Testis (tissue), 3 donors: ENCODE data around the gene B3GALT4. TPM values are rescaled to one million over a fixed set of nuclear protein-coding genes. Genes with fewer than 3 reads are reported as not detected.

Experiments used
- DNase-seq: peaks from one replicate; pipeline ENCODE4 v3.0.0-alpha.2; 2019
- H3K27ac ChIP-seq, 2 donors: fragments of 200-600 bp; sonication (generic); one replicate each; pipeline ENCODE4 v1.5.1; 2019
- H3K27me3 ChIP-seq: fragments of 200-600 bp; sonication (generic); one replicate; pipeline ENCODE4 v1.5.1; 2019
- H3K36me3 ChIP-seq: fragments of 200-600 bp; sonication (generic); one replicate; pipeline ENCODE4 v1.5.1; 2017; ENCODE audit warnings: low read depth; ENCODE audit errors: missing control alignments
- H3K4me1 ChIP-seq: fragments of 200-600 bp; sonication (generic); one replicate; pipeline ENCODE4 v1.5.1; 2019
- H3K4me3 ChIP-seq, 2 donors: fragments of 200-600 bp; sonication (generic); one replicate each; pipeline ENCODE4 v1.5.1; 2017 to 2019
- H3K9me3 ChIP-seq: fragments of 200-600 bp; sonication (generic); one replicate; pipeline ENCODE4 v1.5.1; 2017
- POLR2A ChIP-seq: fragments of 450-650 bp; IDR thresholded peaks from one replicate; pipeline ENCODE4 v1.6.1; 2017; ENCODE audit warnings: antibody characterized with exemption, mild to moderate bottlenecking, moderate library complexity
- WGBS, 2 donors: methylation state at CpG; one replicate each; pipeline ENCODE4 v1.1.5; 2018; 5-methylcytosine and 5-hydroxymethylcytosine counted together
- intact Hi-C: fragments of 100-400 bp; cut with DNase I; formaldehyde crosslinking; loops from one replicate; pipeline ENCODE4 v1.15.1; 2023; ENCODE audit warnings: low total_unique reads
- polyA plus RNA-seq: library from polyadenylated mRNA; stranded (reverse); fragments of 350-450 nt; fragmentation: Illumina TruSeq; extraction: RNeasy Lipid Tissue Mini Kit (QIAGEN cat#74804); gene quantifications from one replicate; pipeline ENCODE4 v1.2.3, GENCODE V29; 2014; ENCODE audit warnings: low read depth, low replicate concordance; ENCODE audit not compliant: insufficient read depth
- total RNA-seq, 2 donors: library from RNA; depleted of rRNA; stranded (reverse); fragments of >200 nt; gene quantifications; one replicate each; pipeline ENCODE4 v1.2.3, GENCODE V29; 2016
- TF ChIP-seq, protein P1 (sequence below), 3 experiments: fragments of 450-650 bp in 2 of 3; fragments of 200-600 bp in 1 of 3; sonication (generic) in 1 of 3; IDR thresholded peaks; one replicate each; pipeline ENCODE4 v1.5.1; 2016 to 2019; ENCODE audit warnings: antibody characterized with exemption in 3 of 3, mild to moderate bottlenecking in 2 of 3, moderate library complexity in 1 of 3

The B3GALT4 gene
- total and polyA plus RNA-seq, 3 donors from 2014 or later: 18.0 to 55.4 (median 18.3) TPM

DNA sequence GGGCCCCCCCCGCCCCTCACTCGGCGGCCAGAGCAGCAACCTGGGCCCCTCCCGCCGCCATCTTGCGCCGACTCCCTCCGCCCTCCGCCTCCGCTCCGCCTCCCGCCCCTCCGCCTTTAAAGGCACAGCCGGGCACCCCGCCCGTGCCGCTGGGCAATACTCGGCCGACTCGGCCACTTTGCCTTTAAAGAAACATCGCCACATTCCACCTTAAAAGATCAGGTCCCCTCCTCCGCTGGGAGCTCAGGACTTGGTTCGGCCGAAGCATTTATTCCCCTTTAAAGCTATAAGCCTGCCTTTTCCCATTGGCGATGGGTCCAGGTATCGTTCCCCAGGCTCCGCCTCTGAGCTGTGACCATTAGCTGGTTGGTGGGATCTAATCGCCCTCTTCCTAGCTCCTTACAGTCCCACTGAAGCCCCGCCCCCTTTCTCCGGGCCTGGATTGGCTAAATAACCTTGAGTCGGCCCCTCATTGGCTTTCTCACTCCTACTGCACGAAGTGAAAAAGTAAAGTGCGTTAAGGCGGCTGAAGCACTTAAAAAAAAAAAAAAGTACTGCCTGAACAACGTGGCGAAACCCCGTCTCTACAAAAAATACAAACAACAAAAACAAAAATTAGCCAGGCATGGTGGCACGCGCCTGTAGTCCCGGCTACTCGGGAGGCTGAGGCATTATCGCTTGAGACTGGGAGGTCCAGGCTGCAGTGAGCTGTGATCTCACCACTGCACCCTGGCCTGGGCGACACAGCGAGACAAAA lies 40.9 kb downstream of the B3GALT4 start, which contains the start of gene ZBTB22:
TSS of gene ZBTB22 (minus strand) at position 76 of the 757 bp plus-strand sequence. CDS start 828 bp downstream, outside the sequence.
- peaks cover 45% of the 10 kb centered on the region for H3K4me1 ChIP-seq
- peak within 1 kb of the TSS; percentile 50 to 52 for H3K4me3 ChIP-seq
- no peaks in the 10 kb centered on the region for H3K36me3 ChIP-seq
- peak within 1 kb of the TSS; percentile 82 to 89 for H3K27ac ChIP-seq
- H3K9me3 ChIP-seq: no peaks in the 10 kb centered on the region
- DNase-seq: peak; percentile 100
- intact Hi-C loops: loop anchor here (10.0 kb wide), 2 partner anchors 97 to 113 kb away; partner anchors contain the start of genes CUTA, HSD17B8, PHF1 and RING1
- TF ChIP-seq, protein P1, sequence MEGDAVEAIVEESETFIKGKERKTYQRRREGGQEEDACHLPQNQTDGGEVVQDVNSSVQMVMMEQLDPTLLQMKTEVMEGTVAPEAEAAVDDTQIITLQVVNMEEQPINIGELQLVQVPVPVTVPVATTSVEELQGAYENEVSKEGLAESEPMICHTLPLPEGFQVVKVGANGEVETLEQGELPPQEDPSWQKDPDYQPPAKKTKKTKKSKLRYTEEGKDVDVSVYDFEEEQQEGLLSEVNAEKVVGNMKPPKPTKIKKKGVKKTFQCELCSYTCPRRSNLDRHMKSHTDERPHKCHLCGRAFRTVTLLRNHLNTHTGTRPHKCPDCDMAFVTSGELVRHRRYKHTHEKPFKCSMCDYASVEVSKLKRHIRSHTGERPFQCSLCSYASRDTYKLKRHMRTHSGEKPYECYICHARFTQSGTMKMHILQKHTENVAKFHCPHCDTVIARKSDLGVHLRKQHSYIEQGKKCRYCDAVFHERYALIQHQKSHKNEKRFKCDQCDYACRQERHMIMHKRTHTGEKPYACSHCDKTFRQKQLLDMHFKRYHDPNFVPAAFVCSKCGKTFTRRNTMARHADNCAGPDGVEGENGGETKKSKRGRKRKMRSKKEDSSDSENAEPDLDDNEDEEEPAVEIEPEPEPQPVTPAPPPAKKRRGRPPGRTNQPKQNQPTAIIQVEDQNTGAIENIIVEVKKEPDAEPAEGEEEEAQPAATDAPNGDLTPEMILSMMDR (IDR thresholded peaks at IDR 0.05): peak in 2 of 3 experiments; percentile 19 to 35
- no peak for TF ChIP-seq POLR2A
- H3K27me3 ChIP-seq: no peaks in the 10 kb centered on the region
- 1% methylated on average over 30 of the region's 44 CpGs for WGBS, 2 donors

DNA sequence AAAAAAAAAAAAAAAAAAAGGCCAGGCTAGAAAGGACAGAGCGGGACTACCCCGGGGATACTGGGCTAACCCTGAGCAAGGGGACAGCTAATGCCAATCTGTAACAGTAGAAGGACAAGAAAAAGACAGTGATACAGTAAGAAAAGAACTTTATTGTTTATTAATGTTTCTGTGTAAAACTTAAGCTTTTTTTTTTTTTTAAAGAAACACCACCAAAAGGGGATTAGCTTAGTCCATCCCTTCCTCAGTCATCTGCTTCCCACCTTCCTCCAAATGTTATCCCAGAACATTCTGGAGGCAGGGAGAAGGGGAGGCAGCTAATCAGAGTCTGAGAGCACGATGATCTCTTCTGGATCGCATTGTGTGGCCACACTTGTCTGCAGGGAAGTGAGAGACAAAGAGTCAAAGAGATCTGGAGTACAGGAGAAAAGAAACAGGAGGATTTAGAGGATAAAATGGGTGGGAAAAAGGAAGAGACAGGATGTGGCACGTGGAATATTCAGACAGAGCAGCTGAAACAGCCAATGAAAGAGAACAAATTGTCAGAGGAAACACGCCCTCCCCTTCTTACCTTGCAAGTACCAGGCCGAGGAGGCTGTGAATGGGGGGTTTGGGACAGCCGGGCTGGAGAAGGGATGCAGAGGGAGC lies 41.6 kb downstream of the B3GALT4 start:
- no peaks in the 10 kb centered on the region for H3K36me3 ChIP-seq
- intact Hi-C loops: loop anchor here (10.0 kb wide), 2 partner anchors 96 to 114 kb away; partner anchors contain the start of genes CUTA, HSD17B8, PHF1 and RING1
- WGBS, 2 donors: 41 to 53% methylated on average over 8 of the region's 8 CpGs
- H3K9me3 ChIP-seq: no peaks in the 10 kb centered on the region
- H3K27me3 ChIP-seq: no peaks in the 10 kb centered on the region
- H3K4me3 ChIP-seq: peak overlapping the region; percentile 50 to 52
- peaks cover 46% of the 10 kb centered on the region for H3K4me1 ChIP-seq
- TF ChIP-seq POLR2A: no peak
- TF ChIP-seq, protein P1 (IDR thresholded peaks at IDR 0.05): no peak
- no peak for DNase-seq
- H3K27ac ChIP-seq: peak overlapping the region; percentile 82 to 89

DNA sequence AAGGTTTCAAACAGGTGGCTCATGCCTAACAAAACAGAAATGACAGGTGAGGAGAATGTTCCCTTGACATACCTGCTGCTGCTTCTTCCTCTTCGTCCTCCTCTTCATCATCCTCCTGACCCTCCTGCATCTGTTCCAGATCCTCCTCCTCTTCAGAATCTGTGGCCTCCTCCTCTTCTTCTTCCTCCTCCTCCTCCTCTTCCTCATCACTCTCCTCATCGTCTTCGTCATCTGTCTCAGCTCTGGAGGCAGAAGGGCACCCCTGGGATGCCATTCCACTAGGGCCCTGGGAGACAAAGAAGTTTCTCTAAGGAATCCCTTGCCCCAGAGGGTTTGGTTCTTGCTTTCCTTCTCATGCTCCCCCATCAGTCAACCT lies 43.0 kb downstream of the B3GALT4 start:
- Histone ChIP-seq H3K27ac (peak overlapping the region; percentile 39 to 43), H3K9me3 (no peaks in the 10 kb centered on the region), H3K36me3 (no peaks in the 10 kb centered on the region), H3K4me1 (peaks cover 46% of the 10 kb centered on the region), H3K4me3 (no peak overlapping the region), H3K27me3 (no peaks in the 10 kb centered on the region)
- no peak for DNase-seq
- TF ChIP-seq, protein P1 (IDR thresholded peaks at IDR 0.05): no peak
- TF ChIP-seq POLR2A: no peak
- intact Hi-C loops: loop anchor here (10.0 kb wide), 2 partner anchors 95 to 115 kb away; partner anchors contain the start of genes CUTA, HSD17B8, PHF1 and RING1
- WGBS, 2 donors: 82% methylated on average over 3 of the region's 3 CpGs

DNA sequence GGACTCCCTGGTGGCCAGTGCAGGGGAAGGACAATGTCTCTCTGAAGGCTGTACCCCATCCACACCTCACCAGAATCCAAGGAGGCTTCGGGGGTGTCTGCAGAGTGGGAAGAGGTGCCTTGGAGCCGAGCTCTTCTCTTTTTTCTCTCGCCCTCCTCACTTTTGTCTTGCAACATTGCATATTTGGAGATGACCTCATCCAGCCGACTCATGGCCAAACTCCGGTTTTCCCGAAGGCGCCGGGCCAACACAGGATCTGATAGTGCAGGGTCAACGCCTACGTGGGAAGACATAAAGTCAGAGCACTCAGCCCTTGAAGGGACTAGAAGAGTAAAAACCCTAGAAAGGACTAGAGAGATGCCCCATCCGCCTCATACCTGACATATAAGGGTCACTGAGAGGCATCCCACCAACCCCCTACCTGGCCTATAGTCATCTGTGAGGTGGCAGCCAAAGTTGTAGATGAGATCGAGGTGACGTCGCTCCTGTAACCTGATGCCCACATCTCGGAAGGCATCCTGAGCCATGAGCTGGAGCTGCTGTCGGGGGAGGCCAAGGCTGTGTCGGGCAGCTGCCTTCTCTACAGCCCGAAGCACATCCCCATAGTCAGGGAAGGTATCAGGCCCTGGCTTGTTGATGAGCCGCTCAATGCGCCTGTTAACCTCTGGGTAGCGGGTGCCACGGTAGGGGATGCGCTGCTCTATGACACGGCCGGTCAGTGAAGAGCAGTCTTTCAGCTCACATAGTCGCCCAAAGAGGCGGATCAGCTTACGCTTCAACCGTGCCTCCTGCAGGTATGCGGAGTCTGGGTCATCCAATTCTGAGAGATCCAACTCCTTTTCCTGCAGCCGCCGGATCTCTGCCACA lies 43.6 kb downstream of the B3GALT4 start:
- TF ChIP-seq, protein P1 (IDR thresholded peaks at IDR 0.05): no peak
- TF ChIP-seq POLR2A: no peak
- H3K4me3 ChIP-seq: no peak overlapping the region
- H3K36me3 ChIP-seq: no peaks in the 10 kb centered on the region
- H3K9me3 ChIP-seq: no peaks in the 10 kb centered on the region
- peak; percentile 84 for DNase-seq
- peaks cover 40% of the 10 kb centered on the region for H3K4me1 ChIP-seq
- H3K27me3 ChIP-seq: no peaks in the 10 kb centered on the region
- intact Hi-C loops: no loop called here
- H3K27ac ChIP-seq: peak overlapping the region; percentile 39 to 43
- WGBS, 2 donors: 66 to 70% methylated on average over 19 to 32 of the region's 32 CpGs
